ENCODE results near the gene BACH2.
A peak's percentile ranks its signal among the peaks of the same experiment; 100 is the strongest.
"Not testable (repeated sequence)": the region's sequence is repeated elsewhere in the genome, so short reads cannot be mapped to it uniquely, and the experiment has no call there.

BACH2 gene

GRCh38 chr6:89939144-89939543, 357.5 kb downstream of the BACH2 start:
- DNase-seq (ENCODE audit: low spot score), result no peak

GRCh38 chr6:89938014-89938413, 358.6 kb downstream of the BACH2 start:
- no peak for DNase-seq (ENCODE audit: low spot score)

GRCh38 chr6:89936177-89936576, 360.5 kb downstream of the BACH2 start:
- no peak for DNase-seq (ENCODE audit: low spot score)

- DNase-seq (ENCODE audit: low spot score), result no peak
These were observed 361.8 kb downstream of the BACH2 start for GRCh38 chr6:89934685-89935366.

- no peak for DNase-seq (ENCODE audit: low spot score)
These were observed 364.3 kb downstream of the BACH2 start for GRCh38 chr6:89932245-89932802.

- no peak for DNase-seq (ENCODE audit: low spot score)
These were observed 365.9 kb downstream of the BACH2 start for GRCh38 chr6:89930789-89931188.

- no peak for DNase-seq (ENCODE audit: low spot score)
These were observed 368.0 kb downstream of the BACH2 start for GRCh38 chr6:89928604-89929003.

- DNase-seq (ENCODE audit: low spot score), result no peak
These were observed 368.7 kb downstream of the BACH2 start for GRCh38 chr6:89927791-89928550.

GRCh38 chr6:89927264-89927663, 369.4 kb downstream of the BACH2 start:
- no peak for DNase-seq (ENCODE audit: low spot score)

GRCh38 chr6:89925826-89926225, 370.8 kb downstream of the BACH2 start:
- no peak for DNase-seq (ENCODE audit: low spot score)

- no peak for DNase-seq (ENCODE audit: low spot score)
These were observed 372.4 kb downstream of the BACH2 start for GRCh38 chr6:89924231-89924630.

- DNase-seq (ENCODE audit: low spot score), result no peak
These were observed 375.0 kb downstream of the BACH2 start for GRCh38 chr6:89921691-89922090.

- DNase-seq (ENCODE audit: low spot score), result no peak
These were observed 375.4 kb downstream of the BACH2 start for GRCh38 chr6:89921197-89921596.

GRCh38 chr6:89917801-89918366, 378.8 kb downstream of the BACH2 start:
- no peak for DNase-seq (ENCODE audit: low spot score)

GRCh38 chr6:89917216-89917615, 379.4 kb downstream of the BACH2 start:
- DNase-seq (ENCODE audit: low spot score), result no peak

- no peak for DNase-seq (ENCODE audit: low spot score)
These were observed 380.3 kb downstream of the BACH2 start for GRCh38 chr6:89916136-89916920.

- DNase-seq (ENCODE audit: low spot score), result no peak
These were observed 385.8 kb downstream of the BACH2 start for GRCh38 chr6:89910902-89911240.

GRCh38 chr6:89910001-89910901, 386.4 kb downstream of the BACH2 start:
- not testable (repeated sequence) for DNase-seq (ENCODE audit: low spot score)

- peak; percentile 71 for DNase-seq (ENCODE audit: low spot score)
These were observed 401.3 kb downstream of the BACH2 start for GRCh38 chr6:89895276-89895874.

GRCh38 chr6:89894169-89894568, 402.5 kb downstream of the BACH2 start, which contains the start of gene GJA10:
Gene GJA10, plus strand, starts transcription at chr6:89894469. Its CDS starts 0 bp downstream, at chr6:89894469.
- DNase-seq (ENCODE audit: low spot score), result no peak

- not testable (repeated sequence) for DNase-seq (ENCODE audit: low spot score)
These were observed 404.1 kb downstream of the BACH2 start for GRCh38 chr6:89892577-89892976.

Measured in AG20443 (cell line).